H1 (cell line): ENCODE measurements around the gene PRSS3. TPM values are rescaled to one million over a fixed set of nuclear protein-coding genes. Genes with fewer than 3 reads are reported as not detected.

Experiments used
- CTCF ChIA-PET: fragments of 300-600 bp; sonication (Branson Sonifier 250); formaldehyde crosslinking; loops from one replicate; lab custom pipeline; 2021; ENCODE audit not compliant: partially characterized antibody; lab: Charles Lee
- POLR2A ChIA-PET: fragments of 300-600 bp; sonication (Branson Sonifier 250); formaldehyde crosslinking; loops from one replicate; lab custom pipeline; 2021; ENCODE audit warnings: inconsistent platforms; ENCODE audit not compliant: partially characterized antibody; lab: Charles Lee
- DNase-seq, 2 experiments: peaks; one replicate each; pipeline versions ENCODE4 v3.0.0 to v3.0.0-alpha.2; 2010 to 2022; ENCODE audit warnings: low spot score in 2 of 2, low read depth in 1 of 2, mixed read lengths in 1 of 2
- FAIRE-seq: peaks from 2 replicates; lab custom pipeline; 2011; peaks lifted over from hg19 to GRCh38; lab: Jason Lieb, UNC
- H2AFZ ChIP-seq: 2 replicates; pipeline ENCODE4 v1.8.1; 2012; ENCODE audit warnings: low read length, inconsistent platforms
- H2AK5ac ChIP-seq: 2 replicates; pipeline ENCODE4 v1.6.1; 2013; ENCODE audit warnings: low read depth, low read length
- H2BK120ac ChIP-seq: replicated peaks from 2 replicates; pipeline ENCODE3; 2013; ENCODE audit warnings: low read depth, low read length, inconsistent platforms
- H2BK12ac ChIP-seq: 2 replicates; pipeline ENCODE4 v1.6.1; 2013; ENCODE audit warnings: low read depth, low read length
- H2BK15ac ChIP-seq: 2 replicates; pipeline ENCODE4 v1.6.1; 2013; ENCODE audit warnings: low read length
- H2BK20ac ChIP-seq: 2 replicates; pipeline ENCODE4 v1.6.1; 2013; ENCODE audit warnings: low read length
- H2BK5ac ChIP-seq: 2 replicates; pipeline ENCODE4 v1.6.1; 2013; ENCODE audit warnings: low read depth, low read length
- H3K14ac ChIP-seq: 2 replicates; pipeline ENCODE4 v1.6.1; 2013; ENCODE audit warnings: inconsistent platforms; ENCODE audit not compliant: insufficient read length
- H3K18ac ChIP-seq: 2 replicates; pipeline ENCODE4 v1.6.1; 2013; ENCODE audit warnings: low read length; ENCODE audit errors: extremely low read depth
- H3K23ac ChIP-seq: 2 replicates; pipeline ENCODE4 v1.6.1; 2013; ENCODE audit warnings: inconsistent platforms; ENCODE audit not compliant: insufficient read length
- H3K23me2 ChIP-seq: 2 replicates; pipeline ENCODE4 v1.6.1; 2013; ENCODE audit warnings: low read depth, low read length
- H3K27ac ChIP-seq: 2 replicates; pipeline ENCODE4 v1.6.1; 2011; ENCODE audit warnings: low read depth, low read length, inconsistent platforms
- H3K27me3 ChIP-seq, 4 experiments: replicated peaks in 1 of 4; 1 replicate in 1 of 4; 2 replicates in 3 of 4; pipeline versions ENCODE4 v1.6.1 to v1.8.1; 2011 to 2013; ENCODE audit warnings: low read length in 3 of 4, mild to moderate bottlenecking in 3 of 4, inconsistent platforms in 2 of 4, mixed read lengths in 2 of 4, moderate library complexity in 1 of 4; ENCODE audit not compliant: control insufficient read depth in 3 of 4, insufficient read depth in 3 of 4; ENCODE audit errors: extremely low read depth in 1 of 4
- H3K36me3 ChIP-seq, 4 experiments: 2 replicates each; pipeline versions ENCODE4 v1.6.1 to v1.8.1; 2011 to 2013; ENCODE audit warnings: mild to moderate bottlenecking in 4 of 4, low read length in 3 of 4, moderate library complexity in 2 of 4, control low read depth in 1 of 4, inconsistent platforms in 1 of 4; ENCODE audit not compliant: insufficient read depth in 4 of 4, control insufficient read depth in 2 of 4
- H3K4ac ChIP-seq: replicated peaks from 2 replicates; pipeline ENCODE3; 2013; ENCODE audit warnings: low read length, low read depth, mixed read lengths, inconsistent platforms; ENCODE audit not compliant: insufficient read length
- H3K4me1 ChIP-seq, 4 experiments: replicated peaks in 1 of 4; 1 replicate in 1 of 4; 2 replicates in 3 of 4; pipeline versions ENCODE4 v1.6.1 to v1.8.1; 2011 to 2013; ENCODE audit warnings: low read length in 3 of 4, inconsistent platforms in 2 of 4, mixed read lengths in 1 of 4; ENCODE audit not compliant: insufficient read depth in 4 of 4, control insufficient read depth in 3 of 4
- H3K4me2 ChIP-seq, 2 experiments: 2 replicates each; pipeline versions ENCODE4 v1.6.1 to v1.8.1; 2011 to 2013; ENCODE audit warnings: low read depth in 2 of 2, low read length in 2 of 2, control low read depth in 1 of 2, inconsistent platforms in 1 of 2, mild to moderate bottlenecking in 1 of 2; ENCODE audit not compliant: insufficient read depth in 1 of 2
- H3K4me3 ChIP-seq, 4 experiments: fragments of 200-600, 300-600 bp in 1 of 4; sonication (generic), shearing (Covaris generic), sonication (Bioruptor Twin) in 1 of 4; 2 replicates each; pipeline versions ENCODE4 v1.5.1 to v1.8.1; 2011 to 2016; ENCODE audit warnings: low read length in 4 of 4, low read depth in 3 of 4, control low read depth in 2 of 4, inconsistent platforms in 2 of 4, mild to moderate bottlenecking in 2 of 4, mixed read lengths in 1 of 4, moderate library complexity in 1 of 4; ENCODE audit not compliant: insufficient read depth in 2 of 4; ENCODE audit errors: extremely low read depth in 1 of 4
- H3K56ac ChIP-seq: replicated peaks from 2 replicates; pipeline ENCODE3; 2013; ENCODE audit warnings: low read depth, mild to moderate bottlenecking, mixed read lengths, low read length, inconsistent platforms; ENCODE audit not compliant: insufficient read length
- H3K79me1 ChIP-seq: 2 replicates; pipeline ENCODE4 v1.6.1; 2013; ENCODE audit warnings: low read depth, low read length, control low read depth
- H3K79me2 ChIP-seq, 2 experiments: 2 replicates each; pipeline versions ENCODE4 v1.6.1 to v1.8.1; 2012 to 2013; ENCODE audit warnings: low read length in 2 of 2, mild to moderate bottlenecking in 2 of 2, inconsistent platforms in 1 of 2; ENCODE audit not compliant: insufficient read depth in 2 of 2, control insufficient read depth in 1 of 2
- H3K9ac ChIP-seq, 4 experiments: replicated peaks in 1 of 4; 1 replicate in 1 of 4; 2 replicates in 3 of 4; pipeline versions ENCODE4 v1.6.1 to v1.8.1; 2011 to 2013; ENCODE audit warnings: low read depth in 3 of 4, low read length in 3 of 4, control low read depth in 2 of 4, mild to moderate bottlenecking in 2 of 4, moderate library complexity in 2 of 4, inconsistent platforms in 1 of 4; ENCODE audit errors: extremely low read depth in 1 of 4
- H3K9me3 ChIP-seq, 2 experiments: 2 replicates each; pipeline versions ENCODE4 v1.6.1 to v1.8.1; 2012 to 2013; ENCODE audit warnings: mild to moderate bottlenecking in 2 of 2, moderate library complexity in 2 of 2, control low read depth in 1 of 2, inconsistent platforms in 1 of 2, low read depth in 1 of 2, low read length in 1 of 2, mixed read lengths in 1 of 2; ENCODE audit not compliant: insufficient read depth in 2 of 2
- H4K20me1 ChIP-seq, 2 experiments: replicated peaks in 1 of 2; 2 replicates each; pipeline versions ENCODE3 to v1.8.1; 2011 to 2013; ENCODE audit warnings: inconsistent platforms in 2 of 2, low read length in 2 of 2, mild to moderate bottlenecking in 1 of 2; ENCODE audit not compliant: insufficient read depth in 2 of 2, control insufficient read depth in 1 of 2
- H4K5ac ChIP-seq: 2 replicates; pipeline ENCODE4 v1.6.1; 2013; ENCODE audit warnings: low read length, low read depth, mixed read lengths, inconsistent platforms; ENCODE audit not compliant: insufficient read length
- H4K8ac ChIP-seq: 2 replicates; pipeline ENCODE4 v1.8.0; 2013; ENCODE audit warnings: mild to moderate bottlenecking, moderate library complexity, low read length, inconsistent platforms; ENCODE audit not compliant: insufficient read depth; ENCODE audit errors: extremely low read depth
- H4K91ac ChIP-seq: replicated peaks from 2 replicates; pipeline ENCODE3; 2013; ENCODE audit warnings: low read length, mixed read lengths, inconsistent platforms; ENCODE audit not compliant: insufficient read length
- ATF2 ChIP-seq: IDR thresholded peaks from 2 replicates; pipeline ENCODE4 v1.6.1; 2012; ENCODE audit warnings: low read length, inconsistent platforms
- MAX ChIP-seq: IDR thresholded peaks from 2 replicates; pipeline ENCODE4 v1.6.1; 2012; ENCODE audit warnings: inconsistent platforms
- POLR2A ChIP-seq, 2 experiments: IDR thresholded peaks; 1 replicate in 1 of 2; 2 replicates in 1 of 2; pipeline ENCODE4 v1.6.1; 2011; ENCODE audit warnings: low read depth in 2 of 2, low read length in 2 of 2, mild to moderate bottlenecking in 2 of 2; ENCODE audit errors: control extremely low read depth in 1 of 2
- POLR2AphosphoS5 ChIP-seq: IDR thresholded peaks from 2 replicates; pipeline ENCODE4 v1.6.1; 2011; ENCODE audit warnings: low read depth, low read length
- RNF2 ChIP-seq: fragments of 200-900, 300-1000 bp; sonication (generic); IDR thresholded peaks from 2 replicates; pipeline ENCODE4 v1.7.1; 2016; ENCODE audit warnings: borderline replicate concordance, low read depth, mild to moderate bottlenecking, antibody characterized with exemption, low read length; ENCODE audit not compliant: poor library complexity, severe bottlenecking; ENCODE audit errors: missing control alignments
- SP1 ChIP-seq: IDR thresholded peaks from 2 replicates; pipeline ENCODE4 v1.6.1; 2011; ENCODE audit warnings: low read depth, low read length
- WGBS, 2 experiments: shearing (Covaris generic) in 1 of 2; methylation state at CpG; one replicate each; pipeline versions ENCODE4 v1.1.6 to v1.1.7; 2013 to 2015; ENCODE audit warnings: low lambda C conversion rate in 2 of 2, mixed read lengths in 2 of 2, inconsistent platforms in 1 of 2, low coverage in 1 of 2, missing lambda C conversion rate in 1 of 2; ENCODE audit not compliant: insufficient replicate concordance in 2 of 2, insufficient coverage in 1 of 2, insufficient read length in 1 of 2; ENCODE audit errors: extremely low coverage in 1 of 2, missing lambda C conversion rate in 1 of 2; 5-methylcytosine and 5-hydroxymethylcytosine counted together
- polyA plus RNA-seq, 7 experiments: library from polyadenylated mRNA; depleted of rRNA in 3 of 7; stranded (reverse) in 5 of 7; unstranded in 2 of 7; fragments of >200 nt in 5 of 7; fragments of 200-250 nt in 2 of 7; gene quantifications; 1 replicate in 5 of 7; 2 replicates in 1 of 7; 4 replicates in 1 of 7; pipeline versions ENCODE4 v1.2.1 to v1.2.3, GENCODE V29; 2011 to 2013; ENCODE audit warnings: missing spikeins in 2 of 7, mixed read lengths in 2 of 7
- total RNA-seq: library from RNA; stranded (reverse); fragmentation: NEBNext Ultra II Directional; extraction: Animal tissue kit (Norgen Biotek cat#: 25700); gene quantifications from 2 replicates; pipeline ENCODE4 v1.2.1, GENCODE V29; 2021
- TF ChIP-seq, protein P1 (sequence below), 3 experiments: IDR thresholded peaks; 1 replicate in 2 of 3; 2 replicates in 1 of 3; pipeline versions ENCODE4 v1.5.1 to v1.6.1; 2011; ENCODE audit warnings: low read length in 3 of 3, mild to moderate bottlenecking in 3 of 3, inconsistent platforms in 2 of 3, low read depth in 1 of 3, moderate library complexity in 1 of 3; ENCODE audit not compliant: insufficient read depth in 1 of 3; ENCODE audit errors: control extremely low read depth in 1 of 3
- TF ChIP-seq, protein P2 (sequence below): IDR thresholded peaks from 2 replicates; pipeline ENCODE4 v1.6.1; 2011; ENCODE audit warnings: low read depth, mild to moderate bottlenecking, low read length; ENCODE audit not compliant: insufficient read depth

The PRSS3 gene
- total and polyA plus RNA-seq, 2 of the 8 experiments (the other 6 are each of a cell fraction or from before 2014, with no cell fraction given) = 0.12 TPM; not detected in 1

- no peak overlapping the region for H4K5ac ChIP-seq
- DNase-seq (no peak), FAIRE-seq (no peak)
- H4K8ac ChIP-seq = no peak overlapping the region
- H3K79me2 ChIP-seq = no peaks in the 10 kb centered on the region
- peak overlapping the region in 1 of 2 experiments; percentile 28; a peak in 1 of 4 replicates for H3K4me2 ChIP-seq
- H2BK15ac ChIP-seq = no peak overlapping the region
- peaks cover 2 to 8% (median 3%) of the 10 kb centered on the region in 4 experiments; a peak in 6 of 7 replicates for H3K4me1 ChIP-seq
- no peak overlapping the region for H3K56ac ChIP-seq
- CTCF ChIA-PET = interaction anchor here (0.8 to 3.6 kb wide), 4 partner anchors 17 to 278 kb away, joined by 3 to 20 read pairs (median 10); no protein-coding TSS in a partner anchor
- H3K36me3 ChIP-seq = no peaks in the 10 kb centered on the region
- H3K79me1 ChIP-seq = no peaks in the 10 kb centered on the region
- no peak overlapping the region for H2AFZ ChIP-seq
- no peak overlapping the region for H2BK120ac ChIP-seq
- H2BK12ac ChIP-seq = no peak overlapping the region
- H4K20me1 ChIP-seq = no peaks in the 10 kb centered on the region
- POLR2A ChIA-PET = interaction anchor here (1.3 kb wide), 1 partner anchor 20 kb away, joined by 3 read pairs; no protein-coding TSS in a partner anchor
- no peak overlapping the region for H3K27ac ChIP-seq
- H3K18ac ChIP-seq = 0 out of 2 replicates have a peak overlapping the region, but pooled peaks have one; percentile 54
- peak overlapping the region; percentile 77 for H3K14ac ChIP-seq
- H2BK20ac ChIP-seq = no peak overlapping the region
- no peak overlapping the region for H3K23ac ChIP-seq
- no peak overlapping the region for H3K4ac ChIP-seq
- H2AK5ac ChIP-seq = no peak overlapping the region
- H2BK5ac ChIP-seq = no peak overlapping the region
- no peaks in the 10 kb centered on the region for H3K23me2 ChIP-seq
- no peaks in the 10 kb centered on the region for H3K27me3 ChIP-seq
- H3K9me3 ChIP-seq = no peaks in the 10 kb centered on the region
- no peak overlapping the region for H4K91ac ChIP-seq
- 63% methylated on average over 4 of the region's 4 CpGs; no CpG with 5 or more reads in 1 of the 2 experiments for WGBS, 2 experiments
- no peak overlapping the region for H3K9ac ChIP-seq
- H3K4me3 ChIP-seq = no peak overlapping the region
- TF ChIP-seq POLR2AphosphoS5 = no peak
- TF ChIP-seq ATF2 = no peak
- TF ChIP-seq, protein P1, sequence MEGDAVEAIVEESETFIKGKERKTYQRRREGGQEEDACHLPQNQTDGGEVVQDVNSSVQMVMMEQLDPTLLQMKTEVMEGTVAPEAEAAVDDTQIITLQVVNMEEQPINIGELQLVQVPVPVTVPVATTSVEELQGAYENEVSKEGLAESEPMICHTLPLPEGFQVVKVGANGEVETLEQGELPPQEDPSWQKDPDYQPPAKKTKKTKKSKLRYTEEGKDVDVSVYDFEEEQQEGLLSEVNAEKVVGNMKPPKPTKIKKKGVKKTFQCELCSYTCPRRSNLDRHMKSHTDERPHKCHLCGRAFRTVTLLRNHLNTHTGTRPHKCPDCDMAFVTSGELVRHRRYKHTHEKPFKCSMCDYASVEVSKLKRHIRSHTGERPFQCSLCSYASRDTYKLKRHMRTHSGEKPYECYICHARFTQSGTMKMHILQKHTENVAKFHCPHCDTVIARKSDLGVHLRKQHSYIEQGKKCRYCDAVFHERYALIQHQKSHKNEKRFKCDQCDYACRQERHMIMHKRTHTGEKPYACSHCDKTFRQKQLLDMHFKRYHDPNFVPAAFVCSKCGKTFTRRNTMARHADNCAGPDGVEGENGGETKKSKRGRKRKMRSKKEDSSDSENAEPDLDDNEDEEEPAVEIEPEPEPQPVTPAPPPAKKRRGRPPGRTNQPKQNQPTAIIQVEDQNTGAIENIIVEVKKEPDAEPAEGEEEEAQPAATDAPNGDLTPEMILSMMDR (IDR thresholded peaks at IDR 0.05; ENCODE audit: control extremely low read depth in 1 of 3, insufficient read depth in 1 of 3, low read depth in 1 of 3, low read length in 3 of 3) = no peak
- no peak for TF ChIP-seq SP1
- TF ChIP-seq, protein P2, sequence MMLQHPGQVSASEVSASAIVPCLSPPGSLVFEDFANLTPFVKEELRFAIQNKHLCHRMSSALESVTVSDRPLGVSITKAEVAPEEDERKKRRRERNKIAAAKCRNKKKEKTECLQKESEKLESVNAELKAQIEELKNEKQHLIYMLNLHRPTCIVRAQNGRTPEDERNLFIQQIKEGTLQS = no peak
- TF ChIP-seq POLR2A (IDR thresholded peaks at IDR 0.05; ENCODE audit: control extremely low read depth in 1 of 2, low read depth in 2 of 2, low read length in 2 of 2) = no peak
- TF ChIP-seq MAX = no peak
- TF ChIP-seq RNF2 = no peak
Observed at GRCh38 chr9:33795819-33796218, 458 bp downstream of the PRSS3 start.
